ENCODE data around the gene AHCY. TPM values are rescaled to one million over a fixed set of nuclear protein-coding genes. Genes with fewer than 3 reads are reported as not detected.

Gene AHCY
- total and polyA plus RNA-seq, 4 donors = 43.2 to 83.0 (median 78.2) TPM

DNA sequence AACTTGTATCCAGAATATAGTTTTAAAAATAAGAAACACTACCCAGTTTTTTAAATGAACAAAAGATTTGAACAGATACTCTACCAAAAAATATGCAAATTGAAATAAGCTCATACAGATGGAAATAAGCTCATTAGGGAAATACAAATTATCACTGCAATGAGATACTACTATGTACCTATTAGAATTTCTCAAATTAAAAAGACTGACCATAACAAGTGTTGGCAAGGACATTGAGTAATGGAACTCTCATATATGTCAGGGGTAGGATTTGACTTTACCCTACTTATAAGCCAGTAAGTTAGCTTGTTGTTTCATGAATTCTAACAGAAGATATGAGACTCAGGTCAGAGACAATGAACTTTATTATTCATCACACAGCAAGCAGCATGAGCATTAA lies 71.5 kb downstream of the AHCY start:
- no peak for DNase-seq (ENCODE audit: low read depth in 4 of 6, low spot score in 6 of 6)
- Histone ChIP-seq H3K27ac (ENCODE audit: low read depth, low read length) (no peak overlapping the region), H3K27me3 (ENCODE audit: control insufficient read depth, insufficient read depth, low read length) (no peaks in the 10 kb centered on the region)

More for the DNA sequence above, 71.5 kb downstream of the AHCY start:
- Histone ChIP-seq H3K4me1 (ENCODE audit: control insufficient read depth, insufficient read depth, low read length) (no peaks in the 10 kb centered on the region), H3K9me3 (ENCODE audit: control insufficient read depth, insufficient read depth, low read length) (no peaks in the 10 kb centered on the region), H3K4me3 (ENCODE audit: low read depth, low read length) (no peak overlapping the region), H3K36me3 (ENCODE audit: control insufficient read depth, insufficient read depth, low read length) (no peaks in the 10 kb centered on the region)

Small RNA genes lying within 50 kb of the gene (small RNA-seq; reads per million reads assigned to genes)
- not detected for gene AL356299.1 (ENCODE audit: low replicate concordance)

Other genes starting within 250 kb of the AHCY start
- 10 to 100 TPM; 47.7 to 68.6 TPM for gene EIF2S2, start 191.1 kb downstream of the AHCY start, total RNA-seq
- 10 to 100 TPM; 40.8 to 43.1 TPM for gene EIF2S2, start 191.1 kb downstream of the AHCY start, polyA plus RNA-seq (ENCODE audit: insufficient read length in 2 of 2)
- gene ASIP, start 61.9 kb downstream of the AHCY start, total RNA-seq = 1 to 10 TPM in 1 of 2 donors, under 1 TPM in 1; 0.99 to 3.5 TPM
- gene ASIP, start 61.9 kb downstream of the AHCY start, polyA plus RNA-seq (ENCODE audit: insufficient read length in 2 of 2) = 1 to 10 TPM in 1 of 2 donors, not detected in 1; 1.6 TPM
- gene ITCH, start 59.9 kb upstream of the AHCY start, total RNA-seq = 10 to 100 TPM; 63.7 to 88.5 TPM
- gene ITCH, start 59.9 kb upstream of the AHCY start, polyA plus RNA-seq (ENCODE audit: insufficient read length in 2 of 2) = 10 to 100 TPM; 25.3 to 29.7 TPM
- gene DYNLRB1, start 213.1 kb upstream of the AHCY start, total RNA-seq = 100 to 1,000 TPM in 1 of 2 donors, 10 to 100 TPM in 1; 81.4 to 153 TPM
- 100 to 1,000 TPM; 309 to 331 TPM for gene DYNLRB1, start 213.1 kb upstream of the AHCY start, polyA plus RNA-seq (ENCODE audit: insufficient read length in 2 of 2)